ENCODE results near the gene BMP6.
A peak's percentile ranks its signal among the peaks of the same experiment; 100 is the strongest.

Gene BMP6

GRCh38 chr6:7720346-7720745, 5.6 kb upstream of the BMP6 start:
- DNase-seq (ENCODE audit: low spot score) = no peak

GRCh38 chr6:7721649-7722048, 4.2 kb upstream of the BMP6 start:
- no peak for DNase-seq (ENCODE audit: low spot score)

GRCh38 chr6:7723041-7723447, 2.9 kb upstream of the BMP6 start:
- DNase-seq (ENCODE audit: low spot score) = peak; percentile 65

DNA sequence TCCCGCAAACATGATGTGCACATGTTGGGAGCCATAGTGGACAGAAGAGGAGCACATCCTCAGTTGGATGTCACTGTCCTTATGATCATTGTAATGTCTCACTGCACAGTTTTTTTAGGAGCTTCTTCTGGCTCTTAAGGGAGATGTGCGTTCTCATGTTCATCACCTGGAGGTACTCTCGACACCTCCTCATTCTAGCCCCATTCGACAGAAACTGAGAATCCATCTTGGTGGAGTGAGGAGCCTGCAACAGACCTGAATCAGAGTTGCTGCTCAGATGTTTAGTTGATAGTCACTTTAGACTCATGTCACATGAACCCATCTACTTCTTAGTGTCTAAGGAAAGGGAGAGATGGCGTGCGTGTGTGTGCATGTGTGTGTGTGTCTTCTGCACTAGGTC, 2.3 kb upstream of the BMP6 start:
- DNase-seq (ENCODE audit: low spot score) = no peak

DNA sequence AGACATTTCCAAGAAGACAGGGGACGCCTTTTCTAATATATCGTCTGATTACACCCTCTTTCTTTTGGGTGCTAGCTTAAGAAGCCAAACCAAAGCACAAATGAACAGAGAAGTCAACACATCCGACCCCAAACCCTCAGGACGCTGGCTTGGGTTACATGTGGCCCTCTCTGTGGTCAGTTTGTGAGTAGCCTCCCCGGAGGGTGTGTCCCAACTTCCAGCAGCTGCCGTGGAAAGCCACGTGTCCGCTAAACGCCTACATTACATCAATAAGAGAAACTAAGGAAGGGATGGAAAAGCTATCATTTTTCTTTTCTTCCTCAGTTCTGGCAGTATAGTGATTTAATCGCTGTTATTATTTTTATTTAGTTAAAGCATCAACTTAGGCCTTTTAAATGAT, 487 bp upstream of the BMP6 start:
- no peak for DNase-seq (ENCODE audit: low spot score)

DNA sequence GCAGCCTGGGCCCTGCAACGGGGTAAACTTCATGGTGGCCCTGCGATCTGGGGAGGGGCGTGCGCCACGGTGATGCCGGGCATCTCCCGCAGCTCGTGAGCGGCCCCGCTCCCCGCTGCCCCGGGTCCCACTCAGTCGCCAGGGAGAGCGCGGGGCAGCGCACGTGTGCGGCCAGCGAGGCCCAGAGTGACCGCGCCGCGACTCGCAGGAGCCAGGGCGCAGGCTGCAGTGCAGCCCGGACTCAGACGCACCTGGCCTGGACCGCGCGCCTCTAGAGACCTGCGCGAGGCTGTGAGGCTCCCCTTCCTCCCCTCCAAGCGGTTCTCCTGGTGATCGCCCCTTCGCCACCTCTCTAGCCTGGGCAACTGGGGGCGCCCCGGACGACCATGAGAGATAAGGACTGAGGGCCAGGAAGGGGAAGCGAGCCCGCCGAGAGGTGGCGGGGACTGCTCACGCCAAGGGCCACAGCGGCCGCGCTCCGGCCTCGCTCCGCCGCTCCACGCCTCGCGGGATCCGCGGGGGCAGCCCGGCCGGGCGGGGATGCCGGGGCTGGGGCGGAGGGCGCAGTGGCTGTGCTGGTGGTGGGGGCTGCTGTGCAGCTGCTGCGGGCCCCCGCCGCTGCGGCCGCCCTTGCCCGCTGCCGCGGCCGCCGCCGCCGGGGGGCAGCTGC, 652 bp downstream of the BMP6 start:
- DNase-seq (ENCODE audit: low spot score) = no peak

DNA sequence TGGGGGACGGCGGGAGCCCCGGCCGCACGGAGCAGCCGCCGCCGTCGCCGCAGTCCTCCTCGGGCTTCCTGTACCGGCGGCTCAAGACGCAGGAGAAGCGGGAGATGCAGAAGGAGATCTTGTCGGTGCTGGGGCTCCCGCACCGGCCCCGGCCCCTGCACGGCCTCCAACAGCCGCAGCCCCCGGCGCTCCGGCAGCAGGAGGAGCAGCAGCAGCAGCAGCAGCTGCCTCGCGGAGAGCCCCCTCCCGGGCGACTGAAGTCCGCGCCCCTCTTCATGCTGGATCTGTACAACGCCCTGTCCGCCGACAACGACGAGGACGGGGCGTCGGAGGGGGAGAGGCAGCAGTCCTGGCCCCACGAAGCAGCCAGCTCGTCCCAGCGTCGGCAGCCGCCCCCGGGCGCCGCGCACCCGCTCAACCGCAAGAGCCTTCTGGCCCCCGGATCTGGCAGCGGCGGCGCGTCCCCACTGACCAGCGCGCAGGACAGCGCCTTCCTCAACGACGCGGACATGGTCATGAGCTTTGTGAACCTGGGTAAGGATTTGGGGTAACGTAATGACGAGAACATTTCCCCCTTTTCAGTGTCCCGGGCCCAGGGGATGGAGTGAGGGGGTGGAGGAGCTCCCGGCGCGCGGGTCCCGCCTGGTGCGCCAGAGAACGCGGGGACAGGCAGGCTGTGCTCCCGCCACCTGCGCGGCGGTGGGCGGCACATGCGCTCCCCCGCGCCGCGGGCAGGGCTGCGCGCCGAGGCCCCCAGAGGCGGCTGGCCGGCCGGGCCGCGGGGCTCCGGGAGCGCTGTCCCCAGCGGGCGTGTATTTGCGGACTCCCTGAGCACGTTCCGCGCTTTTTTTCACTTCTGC, 1.4 kb downstream of the BMP6 start:
- DNase-seq (ENCODE audit: low spot score) = no peak

GRCh38 chr6:7727946-7728854, 2.3 kb downstream of the BMP6 start:
- no peak for DNase-seq (ENCODE audit: low spot score)

GRCh38 chr6:7728855-7729590, 3.1 kb downstream of the BMP6 start:
- DNase-seq (ENCODE audit: low spot score) = no peak

GRCh38 chr6:7730001-7730783, 4.3 kb downstream of the BMP6 start:
- DNase-seq (ENCODE audit: low spot score) = no peak

DNA sequence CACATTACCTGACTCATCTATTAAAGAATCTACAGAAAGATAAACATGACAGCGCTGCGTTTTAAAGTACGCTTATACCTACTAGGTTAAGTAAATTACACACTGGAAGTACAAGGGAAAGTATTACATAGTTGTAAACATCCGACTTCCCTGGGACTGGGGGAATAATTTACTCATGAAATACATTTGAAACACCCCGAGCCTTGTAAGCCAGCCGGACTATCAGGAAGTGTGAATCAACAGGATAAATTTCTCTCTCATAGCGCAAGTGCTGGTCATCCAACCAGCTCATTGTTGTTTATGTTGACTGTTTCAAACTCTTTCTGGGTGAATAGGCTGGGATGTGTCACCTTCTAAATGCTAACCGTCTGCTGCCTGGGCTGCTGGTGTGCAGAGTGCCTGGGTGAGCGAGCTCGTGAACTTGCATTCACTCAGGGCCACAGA, 4.9 kb downstream of the BMP6 start:
- DNase-seq (ENCODE audit: low spot score) = no peak

- DNase-seq (ENCODE audit: low spot score) = no peak
Measured at GRCh38 chr6:7731294-7731693, 5.4 kb downstream of the BMP6 start.

- no peak for DNase-seq (ENCODE audit: low spot score)
Measured at GRCh38 chr6:7732228-7732627, 6.3 kb downstream of the BMP6 start.

DNA sequence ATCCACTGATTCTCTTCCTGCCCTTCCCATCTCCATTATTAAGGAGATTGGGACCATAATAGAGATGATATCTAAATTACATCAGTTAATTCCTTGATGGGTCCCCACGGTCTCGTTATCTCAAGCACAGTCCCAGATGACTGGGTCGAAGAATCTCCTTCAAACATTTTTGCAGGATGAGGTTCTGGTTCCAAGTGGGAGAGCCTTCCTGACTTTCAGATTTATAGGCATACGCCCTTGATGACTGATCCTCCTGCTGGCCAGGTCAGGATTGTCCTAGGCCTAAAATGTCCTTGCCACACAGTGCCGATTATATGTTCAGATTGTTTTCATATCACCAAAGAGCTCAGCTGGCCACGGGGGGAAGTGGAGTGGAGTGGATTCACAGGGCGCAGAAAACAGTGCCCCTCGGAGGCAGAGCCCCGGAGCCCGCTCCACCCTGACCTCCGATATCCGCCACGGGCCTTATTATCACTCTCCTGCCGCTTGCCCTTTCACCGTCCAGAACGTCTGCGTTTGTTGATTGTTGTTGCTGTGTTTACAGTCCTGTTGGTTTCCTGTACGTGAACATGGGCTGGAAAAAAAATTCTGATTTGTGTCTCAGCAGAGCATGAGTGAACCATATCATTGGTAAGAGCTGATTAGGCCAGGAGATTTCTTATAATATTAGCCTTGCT, 8.9 kb downstream of the BMP6 start:
- no peak for DNase-seq (ENCODE audit: low spot score)

DNA sequence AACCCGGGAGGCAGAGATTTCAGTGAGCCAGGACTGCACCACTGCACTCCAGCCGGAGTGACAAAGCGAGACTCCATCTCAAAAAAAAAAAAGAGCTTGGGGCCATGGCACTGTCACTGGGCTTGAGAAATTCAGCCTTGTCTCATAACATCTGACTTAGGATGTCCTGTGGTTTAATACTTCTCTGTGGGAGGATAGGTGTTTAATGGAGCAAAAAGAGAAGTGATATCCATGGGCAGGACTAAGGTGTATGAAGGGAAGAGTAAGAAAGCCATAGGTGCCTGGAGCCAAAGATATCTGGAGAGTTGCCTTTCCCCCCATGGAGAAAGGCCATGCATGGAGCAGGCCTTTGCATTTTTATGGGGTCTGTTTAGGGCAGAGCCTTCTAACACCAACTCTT, 11.2 kb downstream of the BMP6 start:
- no peak for DNase-seq (ENCODE audit: low spot score)

GRCh38 chr6:7737867-7738266, 12.0 kb downstream of the BMP6 start:
- no peak for DNase-seq (ENCODE audit: low spot score)

GRCh38 chr6:7742223-7742785, 16.4 kb downstream of the BMP6 start:
- no peak for DNase-seq (ENCODE audit: low spot score)

DNA sequence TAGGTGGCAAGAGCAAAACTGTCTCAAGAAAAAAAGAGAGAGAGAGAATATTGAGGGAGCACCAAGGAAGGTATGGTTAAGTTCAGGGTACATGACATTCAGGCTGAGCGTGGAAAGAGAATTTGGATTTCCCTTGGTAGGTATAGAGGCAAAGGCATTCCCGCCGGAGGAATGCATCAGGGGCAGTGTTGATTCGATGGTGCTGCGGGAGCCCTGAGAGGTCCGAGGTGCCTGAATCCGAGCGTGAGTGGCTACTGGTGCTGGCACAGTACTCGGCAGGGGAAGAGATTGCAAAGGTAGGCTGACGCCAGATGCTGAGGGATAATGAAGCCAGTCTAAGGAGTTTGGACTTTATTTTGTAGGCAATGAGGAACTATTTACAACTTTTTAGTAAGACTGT, 20.0 kb downstream of the BMP6 start:
- DNase-seq (ENCODE audit: low spot score) = no peak

GRCh38 chr6:7747016-7747415, 21.1 kb downstream of the BMP6 start:
- no peak for DNase-seq (ENCODE audit: low spot score)

DNA sequence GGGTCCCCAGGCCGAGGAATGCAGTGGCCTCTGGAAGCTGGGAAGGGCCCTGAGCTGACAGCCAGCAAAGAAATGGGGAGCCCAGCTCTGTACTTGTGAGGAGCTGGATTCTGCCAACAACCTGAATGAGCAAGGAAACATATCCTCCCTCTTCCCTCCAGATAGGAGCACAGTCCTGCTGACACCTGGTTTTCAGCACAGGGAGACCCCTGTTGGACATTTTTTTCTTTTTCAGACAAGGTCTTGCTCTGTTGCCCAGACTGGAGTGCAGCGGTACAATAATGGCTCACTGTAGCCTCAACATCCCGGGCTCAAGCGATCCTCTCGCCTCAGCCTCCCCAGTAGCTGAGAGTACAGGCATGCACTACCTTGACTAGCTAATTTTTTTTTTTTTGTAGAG, 21.5 kb downstream of the BMP6 start:
- no peak for DNase-seq (ENCODE audit: low spot score)

Measured in activated CD4-positive, alpha-beta T cell treated with anti-CD3 and anti-CD28 coated beads, Interleukin-2, Interleukin-4, amounts not matched to agents 100 ng/mL and 50 ng/mL, durations not matched to agents 16 hours and 8 hours (primary cell).